Neuronal stem cell (in vitro differentiated cells): ENCODE data around the gene AGBL4.
A peak's percentile ranks its signal among the peaks of the same experiment; 100 is the strongest.

Source experiments
- DNase-seq: peaks from one replicate; pipeline ENCODE4 v3.0.0-alpha.2; 2013; ENCODE audit warnings: low spot score
- H2AFZ ChIP-seq: one replicate; pipeline ENCODE4 v1.6.1; 2013; ENCODE audit warnings: mild to moderate bottlenecking, low read length, inconsistent platforms
- H2AK5ac ChIP-seq: 2 replicates; pipeline ENCODE4 v1.6.1; 2013; ENCODE audit warnings: low read depth, mild to moderate bottlenecking, inconsistent platforms, low read length, moderate library complexity, mixed read lengths
- H2BK120ac ChIP-seq: 2 replicates; pipeline ENCODE4 v1.6.1; 2013; ENCODE audit warnings: low read depth, mild to moderate bottlenecking, inconsistent platforms, low read length, moderate library complexity, mixed read lengths
- H2BK12ac ChIP-seq: one replicate; pipeline ENCODE4 v1.6.1; 2013; ENCODE audit warnings: low read length, inconsistent platforms
- H2BK15ac ChIP-seq: 2 replicates; pipeline ENCODE4 v1.6.1; 2013; ENCODE audit warnings: mild to moderate bottlenecking, low read length, inconsistent platforms, mixed read lengths
- H2BK5ac ChIP-seq: one replicate; pipeline ENCODE4 v1.6.1; 2013; ENCODE audit warnings: inconsistent platforms, mild to moderate bottlenecking, low read length, moderate library complexity
- H3K14ac ChIP-seq: one replicate; pipeline ENCODE4 v1.6.1; 2013; ENCODE audit warnings: low read length, inconsistent platforms
- H3K18ac ChIP-seq: 2 replicates; pipeline ENCODE4 v1.6.1; 2013; ENCODE audit warnings: low read length, inconsistent platforms
- H3K23ac ChIP-seq: 2 replicates; pipeline ENCODE4 v1.6.1; 2013; ENCODE audit warnings: low read depth, mild to moderate bottlenecking, mixed read lengths, low read length, inconsistent platforms; ENCODE audit not compliant: poor library complexity
- H3K27ac ChIP-seq: replicated peaks from 3 replicates; pipeline ENCODE4 v1.5.1; 2013; ENCODE audit warnings: low read length, inconsistent platforms
- H3K27me3 ChIP-seq, 3 experiments: 2 replicates each; pipeline ENCODE4 v1.6.1; 2013; ENCODE audit warnings: low read length in 3 of 3, mild to moderate bottlenecking in 2 of 3, inconsistent platforms in 1 of 3, low read depth in 1 of 3, mixed read lengths in 1 of 3, moderate library complexity in 1 of 3; ENCODE audit not compliant: control insufficient read depth in 3 of 3, insufficient read depth in 3 of 3
- H3K36me3 ChIP-seq, 2 donors: replicated peaks in 1 of 2; 2 replicates each; pipeline ENCODE4 v1.6.1; 2013; ENCODE audit warnings: low read length in 2 of 2; ENCODE audit not compliant: control insufficient read depth in 2 of 2, insufficient read depth in 2 of 2
- H3K4ac ChIP-seq: 2 replicates; pipeline ENCODE4 v1.6.1; 2013; ENCODE audit warnings: inconsistent platforms, mild to moderate bottlenecking, low read length, moderate library complexity
- H3K4me1 ChIP-seq, 2 donors: 1 replicate in 1 of 2; 2 replicates in 1 of 2; pipeline ENCODE4 v1.6.1; 2013; ENCODE audit warnings: low read length in 2 of 2, low read depth in 1 of 2; ENCODE audit not compliant: control insufficient read depth in 2 of 2, insufficient read depth in 1 of 2
- H3K4me2 ChIP-seq: one replicate; pipeline ENCODE4 v1.6.1; 2013; ENCODE audit warnings: mild to moderate bottlenecking, low read length, inconsistent platforms; ENCODE audit not compliant: insufficient read depth, poor library complexity, severe bottlenecking
- H3K4me3 ChIP-seq, 2 donors: 2 replicates each; pipeline ENCODE4 v1.5.1; 2013; ENCODE audit warnings: low read length in 2 of 2, mild to moderate bottlenecking in 2 of 2, inconsistent platforms in 1 of 2, moderate library complexity in 1 of 2
- H3K79me1 ChIP-seq: one replicate; pipeline ENCODE4 v1.6.1; 2013; ENCODE audit warnings: low read depth, mild to moderate bottlenecking, inconsistent platforms, low read length, moderate library complexity
- H3K9ac ChIP-seq: one replicate; pipeline ENCODE4 v1.6.1; 2013; ENCODE audit warnings: mild to moderate bottlenecking, low read depth, low read length, inconsistent platforms; ENCODE audit not compliant: poor library complexity
- H3K9me3 ChIP-seq, 2 donors: replicated peaks in 1 of 2; 2 replicates each; pipeline versions ENCODE3 to v1.6.1; 2013; ENCODE audit warnings: low read length in 2 of 2, mild to moderate bottlenecking in 2 of 2, inconsistent platforms in 1 of 2, low read depth in 1 of 2, mixed read lengths in 1 of 2, moderate library complexity in 1 of 2; ENCODE audit not compliant: control insufficient read depth in 2 of 2, insufficient read depth in 1 of 2
- H4K8ac ChIP-seq: one replicate; pipeline ENCODE4 v1.6.1; 2013; ENCODE audit warnings: low read depth, mild to moderate bottlenecking, inconsistent platforms, low read length, moderate library complexity
- H4K91ac ChIP-seq: one replicate; pipeline ENCODE4 v1.6.1; 2013; ENCODE audit warnings: low read length, low read depth, mild to moderate bottlenecking, inconsistent platforms; ENCODE audit not compliant: poor library complexity
- WGBS, 2 donors: extraction: QIAGEN DNeasy Blood & Tissue Kit; methylation state at CpG; one replicate each; pipeline ENCODE4 v1.1.7; 2013; ENCODE audit warnings: missing lambda C conversion rate in 2 of 2, mixed read lengths in 1 of 2; ENCODE audit not compliant: insufficient read length in 2 of 2, insufficient replicate concordance in 1 of 2; ENCODE audit errors: extremely low coverage in 2 of 2; 5-methylcytosine and 5-hydroxymethylcytosine counted together

The AGBL4 gene

DNA sequence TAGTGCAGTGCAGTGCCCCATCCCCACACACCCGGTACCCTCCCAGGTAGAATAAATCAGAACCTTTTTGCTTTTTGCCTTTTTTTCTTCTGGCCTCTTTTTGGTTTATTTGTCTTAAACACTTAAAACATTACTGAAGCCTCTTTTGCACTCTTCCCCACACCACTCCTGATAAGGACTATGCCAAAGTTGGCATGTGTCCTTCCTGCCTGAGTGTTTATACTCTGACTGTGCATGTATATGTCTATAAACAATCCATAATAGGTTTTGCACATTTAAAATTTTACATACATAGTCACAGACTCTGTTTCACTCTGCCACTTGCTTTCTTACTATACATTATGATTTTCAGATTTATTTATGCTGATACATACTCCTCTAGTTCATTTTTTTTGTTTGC, 1306.7 kb downstream of the AGBL4 start:
- H3K14ac ChIP-seq = no peak overlapping the region
- no peak overlapping the region for H2AFZ ChIP-seq
- H3K79me1 ChIP-seq = no peaks in the 10 kb centered on the region
- H3K4me1 ChIP-seq = no peaks in the 10 kb centered on the region
- H3K36me3 ChIP-seq = no peaks in the 10 kb centered on the region
- no peak overlapping the region for H3K9ac ChIP-seq
- no peak overlapping the region for H3K4me3 ChIP-seq
- no peaks in the 10 kb centered on the region for H3K9me3 ChIP-seq
- H2BK12ac ChIP-seq = no peak overlapping the region
- whole genome bisulfite sequencing, 2 donors = no CpG with 5 or more reads among the region's 1 CpG
- H2BK120ac ChIP-seq = no peak overlapping the region
- H2BK15ac ChIP-seq = no peak overlapping the region
- no peak overlapping the region for H3K4ac ChIP-seq
- no peak overlapping the region for H3K23ac ChIP-seq
- H3K4me2 ChIP-seq = no peak overlapping the region
- no peak overlapping the region for H4K8ac ChIP-seq
- H2BK5ac ChIP-seq = no peak overlapping the region
- DNase-seq = no peak
- no peak overlapping the region for H4K91ac ChIP-seq
- H3K27me3 ChIP-seq = no peaks in the 10 kb centered on the region
- no peak overlapping the region for H3K18ac ChIP-seq
- no peak overlapping the region for H3K27ac ChIP-seq
- H2AK5ac ChIP-seq = no peak overlapping the region

DNA sequence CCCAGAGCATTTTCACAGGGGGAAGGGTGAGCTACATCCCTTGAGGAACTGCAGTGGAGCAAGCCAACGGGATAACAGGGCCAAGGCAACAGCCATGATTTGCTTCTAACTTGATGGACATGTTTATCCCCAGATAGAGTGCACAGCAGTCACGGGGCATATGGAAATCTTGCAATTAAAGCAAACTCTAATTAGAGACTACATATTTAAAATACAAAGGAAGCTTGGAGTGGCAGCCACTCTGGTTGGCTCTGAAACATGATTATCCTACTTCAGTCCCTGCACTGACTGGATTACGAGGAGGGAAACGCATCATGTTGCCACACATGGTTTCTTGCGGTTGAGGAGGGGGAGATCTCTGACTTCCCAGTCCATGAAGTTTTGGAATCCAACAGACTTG, 1307.8 kb downstream of the AGBL4 start:
- no CpG with 5 or more reads among the region's 5 CpGs for WGBS, 2 donors
- no peak overlapping the region for H2BK120ac ChIP-seq

DNA sequence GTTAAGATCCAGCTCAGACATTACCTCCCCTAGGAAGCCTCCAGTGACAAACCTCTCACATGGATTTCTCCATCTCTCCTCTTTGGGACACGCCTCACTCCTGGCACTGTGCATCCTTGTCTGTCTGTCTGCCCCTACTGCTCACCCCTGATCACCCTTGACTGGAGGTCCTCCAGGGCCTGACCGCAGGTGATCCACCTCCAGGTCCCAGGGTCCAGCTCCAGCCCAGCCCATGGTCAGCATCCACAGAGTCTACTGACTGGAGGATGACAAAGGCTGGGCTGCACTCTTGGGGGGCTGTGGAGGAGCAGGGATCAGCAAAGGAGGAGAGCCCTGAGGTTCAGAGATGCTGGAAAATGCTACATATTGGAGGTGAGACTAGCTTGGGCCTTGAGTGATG, 1312.8 kb downstream of the AGBL4 start:
- no peak overlapping the region for H3K23ac ChIP-seq
- no peak for DNase-seq
- peaks cover 0 to 2% (median 0%) of the 10 kb centered on the region in 3 experiments for H3K27me3 ChIP-seq
- H3K79me1 ChIP-seq = no peaks in the 10 kb centered on the region
- H2AK5ac ChIP-seq = peak overlapping the region; percentile 23
- no peak overlapping the region for H3K4me3 ChIP-seq
- H3K4ac ChIP-seq = no peak overlapping the region
- no peak overlapping the region for H2BK5ac ChIP-seq
- peaks cover 0 to 8% of the 10 kb centered on the region in 2 donors for H3K4me1 ChIP-seq
- no peak overlapping the region for H3K18ac ChIP-seq
- no peak overlapping the region for H4K91ac ChIP-seq
- no peak overlapping the region for H3K4me2 ChIP-seq
- WGBS, 2 donors = no CpG with 5 or more reads among the region's 2 CpGs
- H2BK120ac ChIP-seq = no peak overlapping the region
- H3K27ac ChIP-seq = no peak overlapping the region
- H2BK12ac ChIP-seq = no peak overlapping the region
- no peak overlapping the region for H3K9ac ChIP-seq
- H2AFZ ChIP-seq = no peak overlapping the region
- H2BK15ac ChIP-seq = no peak overlapping the region
- H3K36me3 ChIP-seq = no peaks in the 10 kb centered on the region
- peak overlapping the region; percentile 66 for H3K14ac ChIP-seq
- H3K9me3 ChIP-seq = no peaks in the 10 kb centered on the region
- H4K8ac ChIP-seq = no peak overlapping the region

More for the DNA sequence above, 1307.8 kb downstream of the AGBL4 start:
- Histone ChIP-seq H3K14ac (no peak overlapping the region), H3K27me3 (peaks cover 0 to 2% (median 0%) of the 10 kb centered on the region in 3 experiments), H2BK15ac (no peak overlapping the region), H3K4me1 (peaks cover 0 to under 1% of the 10 kb centered on the region in 2 donors), H2BK12ac (no peak overlapping the region), H3K79me1 (no peaks in the 10 kb centered on the region), H3K36me3 (no peaks in the 10 kb centered on the region), H3K4ac (no peak overlapping the region), H3K9me3 (no peaks in the 10 kb centered on the region), H3K18ac (no peak overlapping the region), H3K27ac (no peak overlapping the region), H3K4me2 (no peak overlapping the region), H2AFZ (no peak overlapping the region), H3K23ac (no peak overlapping the region), H3K9ac (no peak overlapping the region), H3K4me3 (no peak overlapping the region), H4K91ac (no peak overlapping the region), H4K8ac (no peak overlapping the region), H2BK5ac (no peak overlapping the region), H2AK5ac (no peak overlapping the region)
- no peak for DNase-seq

DNA sequence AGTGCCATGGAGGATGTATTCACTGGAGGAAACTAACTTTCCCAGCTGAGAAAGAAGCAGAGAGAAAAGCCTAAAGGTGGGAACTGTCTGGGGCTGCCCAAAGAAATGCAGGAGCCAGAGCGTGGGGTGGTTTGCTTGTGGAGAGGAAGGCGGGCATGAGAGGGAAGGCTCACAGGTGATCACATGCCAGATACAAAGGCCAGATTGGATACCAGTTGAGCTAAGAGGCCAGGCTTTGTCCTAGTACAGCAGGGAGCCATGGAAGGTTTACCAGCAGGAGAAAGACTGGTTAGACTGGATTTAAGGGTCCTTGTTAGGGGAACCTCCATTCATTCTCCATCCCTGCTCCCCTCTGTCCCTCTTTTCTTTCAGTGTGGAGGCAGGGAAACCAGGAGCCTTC, 1313.4 kb downstream of the AGBL4 start:
- Histone ChIP-seq H3K23ac (no peak overlapping the region), H3K27me3 (peaks cover 0 to 2% (median 0%) of the 10 kb centered on the region in 3 experiments), H3K4ac (no peak overlapping the region), H2BK12ac (no peak overlapping the region), H3K14ac (no peak overlapping the region), H3K9ac (no peak overlapping the region), H2BK120ac (no peak overlapping the region), H3K27ac (no peak overlapping the region), H3K4me1 (peaks cover 0 to 8% of the 10 kb centered on the region in 2 donors), H3K18ac (peak overlapping the region; percentile 38), H3K36me3 (no peaks in the 10 kb centered on the region), H3K79me1 (no peaks in the 10 kb centered on the region), H3K4me2 (no peak overlapping the region), H2AFZ (no peak overlapping the region), H3K9me3 (no peaks in the 10 kb centered on the region), H3K4me3 (no peak overlapping the region), H2AK5ac (no peak overlapping the region), H2BK15ac (no peak overlapping the region), H4K91ac (no peak overlapping the region), H2BK5ac (no peak overlapping the region), H4K8ac (no peak overlapping the region)
- WGBS, 2 donors = no CpG with 5 or more reads among the region's 2 CpGs
- no peak for DNase-seq
